Measurements from ENCODE around the gene PRAC2.

DNA sequence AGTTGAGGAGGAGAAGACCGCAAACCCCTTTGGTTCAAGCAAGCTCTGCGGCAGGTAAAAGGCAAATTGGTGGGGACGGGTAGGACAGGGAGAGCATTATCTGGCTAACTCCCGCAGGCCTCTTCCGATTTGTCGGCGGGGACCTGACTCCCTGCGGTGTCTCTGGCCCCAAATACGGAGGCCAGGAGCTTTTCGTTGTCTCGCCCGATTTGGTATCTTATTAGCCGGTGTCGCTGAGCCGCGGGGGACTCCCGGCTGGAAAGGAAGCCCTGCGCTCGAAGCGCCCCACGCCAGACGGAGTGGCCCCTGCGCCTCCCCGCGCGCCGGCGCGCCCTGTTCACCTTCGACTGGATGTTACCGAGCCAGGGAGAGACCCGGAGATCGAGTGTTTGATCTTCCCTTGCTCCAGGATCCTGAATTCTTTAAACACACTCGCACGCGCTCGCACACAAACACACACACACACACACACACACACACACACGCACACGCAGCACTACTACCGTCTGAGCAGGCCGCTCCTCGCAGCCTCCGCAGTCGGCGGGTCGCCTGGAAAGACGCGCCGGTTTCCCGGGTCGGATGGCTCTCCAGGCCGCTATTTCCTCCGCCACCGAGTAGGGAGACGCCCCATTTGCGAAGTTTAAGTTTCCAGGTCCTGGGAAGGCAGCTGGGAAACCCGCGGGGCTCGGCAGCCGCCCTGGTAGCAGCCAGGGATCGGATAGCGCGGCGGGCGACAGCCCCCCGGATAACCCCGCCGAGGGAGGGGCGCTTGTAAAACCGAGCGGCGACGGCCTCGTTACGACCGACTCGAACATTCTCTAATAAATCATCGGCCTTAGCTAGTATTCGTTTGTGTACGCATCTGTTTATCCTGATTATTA, 4.0 kb upstream of the PRAC2 start:
- TF ChIP-seq USF1 (IDR thresholded peaks at IDR 0.05) (no peak), REST (IDR thresholded peaks at IDR 0.05; ENCODE audit: low read depth) (no peak), YY1 (IDR thresholded peaks at IDR 0.05; ENCODE audit: low read depth) (no peak), CEBPB (IDR thresholded peaks at IDR 0.05) (no peak), NFIC (IDR thresholded peaks at IDR 0.05) (no peak), CREB1 (IDR thresholded peaks at IDR 0.05; ENCODE audit: low read depth) (no peak), EP300 (IDR thresholded peaks at IDR 0.05; ENCODE audit: borderline replicate concordance) (no peak), ZBTB7A (IDR thresholded peaks at IDR 0.05; ENCODE audit: low read depth) (no peak), TAF1 (IDR thresholded peaks at IDR 0.05; ENCODE audit: low read depth) (no peak), FOXM1 (IDR thresholded peaks at IDR 0.05; ENCODE audit: borderline replicate concordance, low read depth) (no peak), RAD21 (IDR thresholded peaks at IDR 0.05; ENCODE audit: low read depth) (no peak), EGR1 (IDR thresholded peaks at IDR 0.05) (no peak)
- TF ChIP-seq, protein P1, sequence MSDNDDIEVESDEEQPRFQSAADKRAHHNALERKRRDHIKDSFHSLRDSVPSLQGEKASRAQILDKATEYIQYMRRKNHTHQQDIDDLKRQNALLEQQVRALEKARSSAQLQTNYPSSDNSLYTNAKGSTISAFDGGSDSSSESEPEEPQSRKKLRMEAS (IDR thresholded peaks at IDR 0.05): no peak
